SK-N-MC (cell line): ENCODE results near the gene PCTP.

Experiments
- DNase-seq: peaks from one replicate; pipeline ENCODE4 v3.0.0-alpha.2; 2011; ENCODE audit warnings: low read depth, low spot score
- H3K27ac ChIP-seq: fragments of 200-600 bp; sonication (generic); 2 replicates; pipeline ENCODE4 v1.5.1; 2016; ENCODE audit warnings: mixed run types
- H3K36me3 ChIP-seq: fragments of 200-600 bp; sonication (generic); 2 replicates; pipeline ENCODE4 v1.6.1; 2017; ENCODE audit warnings: antibody characterized with exemption, low read length, mixed read lengths; ENCODE audit not compliant: insufficient read depth
- H3K4me3 ChIP-seq: fragments of 200-600 bp; sonication (generic); 2 replicates; pipeline ENCODE4 v1.5.1; 2016
- H3K9ac ChIP-seq: fragments of 200-600 bp; sonication (generic); 2 replicates; pipeline ENCODE4 v1.8.0; 2017; ENCODE audit warnings: mixed run types, mixed read lengths; ENCODE audit not compliant: insufficient read length
- H3K9me3 ChIP-seq: fragments of 200-600 bp; sonication (generic); 2 replicates; pipeline ENCODE4 v1.6.1; 2017; ENCODE audit warnings: low read depth, mild to moderate bottlenecking, antibody characterized with exemption, low read length, moderate library complexity, mixed read lengths
- EZH2 ChIP-seq: fragments of 200-600 bp; sonication (generic); IDR thresholded peaks from one replicate; pipeline ENCODE4 v1.6.1; 2017; ENCODE audit warnings: antibody characterized with exemption
- FOXP2 ChIP-seq: optimal IDR thresholded peaks from 2 replicates; pipeline ENCODE3; 2011; ENCODE audit warnings: mild to moderate bottlenecking, moderate library complexity; ENCODE audit not compliant: insufficient read depth; ENCODE audit errors: extremely low read length, control extremely low read depth
- POLR2AphosphoS5 ChIP-seq: IDR thresholded peaks from 2 replicates; pipeline ENCODE4 v1.6.1; 2012; ENCODE audit warnings: mild to moderate bottlenecking, low read depth, low read length, borderline replicate concordance

Gene PCTP

DNA sequence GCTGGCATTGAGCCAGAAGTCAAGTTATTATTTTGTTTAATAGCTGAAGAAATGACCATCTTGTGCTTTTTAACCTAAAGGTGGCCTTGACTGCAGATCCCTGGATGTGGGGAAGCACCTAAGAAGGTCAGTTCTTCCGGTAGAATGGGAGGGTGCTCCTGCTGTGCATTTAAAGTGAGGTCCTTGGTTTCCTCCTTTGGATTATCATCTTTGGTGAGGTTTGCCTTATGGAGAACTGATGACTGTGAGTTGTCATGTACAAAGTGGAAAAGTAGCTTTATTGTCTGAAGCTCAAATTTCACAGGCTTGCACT lies 66.5 kb downstream of the PCTP start:
- TF ChIP-seq FOXP2 (no peak), POLR2AphosphoS5 (no peak), EZH2 (no peak)
- H3K9ac ChIP-seq, result no peak overlapping the region
- no peak overlapping the region for H3K4me3 ChIP-seq
- DNase-seq, result no peak
- no peaks in the 10 kb centered on the region for H3K36me3 ChIP-seq
- no peaks in the 10 kb centered on the region for H3K9me3 ChIP-seq
- no peak overlapping the region for H3K27ac ChIP-seq

DNA sequence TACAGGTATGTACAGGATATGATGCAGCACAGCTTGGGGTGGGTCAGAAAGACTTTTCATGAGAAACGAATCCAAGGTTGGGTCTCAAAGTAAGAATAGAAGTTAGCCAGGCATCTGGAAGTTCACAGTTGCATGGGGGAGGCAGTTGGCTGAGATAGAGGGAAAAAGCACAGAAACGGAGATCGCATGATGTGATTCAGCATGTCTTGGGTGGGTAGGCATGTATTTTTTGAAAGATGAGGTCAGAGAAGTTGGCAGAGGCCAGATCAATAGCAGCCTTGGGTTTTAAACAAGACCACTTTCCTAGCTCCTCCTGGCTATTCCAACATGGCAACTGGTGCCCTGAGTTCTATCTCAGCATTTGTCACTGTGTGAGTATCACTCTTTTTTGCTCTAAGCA lies 67.2 kb downstream of the PCTP start:
- no peak overlapping the region for H3K27ac ChIP-seq
- no peak for TF ChIP-seq EZH2
- TF ChIP-seq FOXP2, result no peak

DNA sequence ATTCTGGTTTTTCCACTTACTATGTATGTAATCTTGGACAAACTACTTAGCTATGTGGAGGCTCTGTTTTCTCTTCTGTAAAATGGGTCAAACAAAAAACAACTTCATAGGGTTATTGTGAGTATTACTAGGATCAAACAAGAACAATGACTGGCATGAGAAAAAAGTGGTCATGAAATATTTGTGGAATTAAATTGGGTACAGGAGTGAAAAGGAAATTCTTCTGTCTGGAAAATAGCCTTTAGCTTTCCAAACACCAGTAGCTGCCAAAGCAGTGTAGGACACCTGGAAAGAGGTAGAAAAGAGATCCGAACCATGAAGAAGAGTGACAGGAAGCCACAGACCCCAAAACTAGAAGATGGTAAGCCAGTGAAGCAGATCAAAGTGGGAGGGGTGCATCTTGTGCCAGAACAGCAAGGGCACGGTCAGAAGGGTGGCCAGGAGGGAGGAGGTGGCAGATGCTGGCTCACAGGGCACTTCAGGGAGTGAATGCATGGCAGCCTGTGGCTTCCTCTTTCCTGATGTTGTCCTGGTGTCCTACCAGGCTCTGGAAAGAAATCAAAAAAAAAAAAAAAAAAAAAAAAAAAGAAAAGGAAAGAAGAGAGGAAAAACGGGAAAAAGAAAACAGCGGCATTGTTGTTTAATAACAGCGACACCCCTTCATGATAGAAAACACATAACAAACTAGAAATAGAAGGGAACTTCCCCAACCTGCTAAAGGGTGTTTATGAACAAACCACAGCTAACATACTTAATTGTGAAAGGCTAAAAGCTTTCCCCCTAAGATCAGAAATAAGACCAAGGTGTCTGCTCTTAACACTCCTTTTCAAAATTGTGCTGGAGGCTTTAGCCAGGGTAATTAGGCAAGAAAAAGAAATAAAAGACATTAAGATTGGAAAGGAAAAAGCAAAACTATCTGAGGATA lies 67.9 kb downstream of the PCTP start:
- H3K9me3 ChIP-seq, result no peaks in the 10 kb centered on the region
- TF ChIP-seq POLR2AphosphoS5, result no peak
- TF ChIP-seq EZH2, result no peak
- no peak for TF ChIP-seq FOXP2
- H3K36me3 ChIP-seq, result no peaks in the 10 kb centered on the region
- DNase-seq, result no peak
- H3K4me3 ChIP-seq, result no peak overlapping the region
- no peak overlapping the region for H3K27ac ChIP-seq
- H3K9ac ChIP-seq, result no peak overlapping the region

More for the DNA sequence above, 67.2 kb downstream of the PCTP start:
- Histone ChIP-seq H3K36me3 (no peaks in the 10 kb centered on the region), H3K9ac (no peak overlapping the region), H3K4me3 (no peak overlapping the region), H3K9me3 (no peaks in the 10 kb centered on the region)
- DNase-seq, result no peak

DNA sequence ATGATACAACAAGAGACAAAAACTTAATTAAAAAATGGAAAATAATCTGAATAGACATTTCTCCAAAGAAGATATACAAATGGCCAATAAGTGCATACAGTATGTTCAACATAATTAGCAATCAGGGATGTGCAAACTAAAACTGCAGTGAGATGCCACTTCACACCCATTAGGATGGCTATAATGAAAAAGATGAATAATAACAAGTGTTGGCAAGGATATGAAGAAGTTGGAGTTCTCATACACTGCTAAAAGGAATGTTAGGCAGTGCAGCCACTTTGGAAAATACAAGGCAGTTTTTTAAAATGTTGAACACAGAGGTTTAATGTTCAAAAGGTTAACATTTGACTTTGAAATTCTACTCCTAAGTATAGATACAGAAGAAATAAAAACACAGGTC lies 69.8 kb downstream of the PCTP start:
- H3K27ac ChIP-seq, result no peak overlapping the region
- H3K36me3 ChIP-seq, result no peaks in the 10 kb centered on the region
- no peak overlapping the region for H3K4me3 ChIP-seq
- H3K9me3 ChIP-seq, result no peaks in the 10 kb centered on the region
- H3K9ac ChIP-seq, result no peak overlapping the region
- no peak for TF ChIP-seq POLR2AphosphoS5
- TF ChIP-seq FOXP2, result no peak
- TF ChIP-seq EZH2, result no peak
- DNase-seq, result no peak

DNA sequence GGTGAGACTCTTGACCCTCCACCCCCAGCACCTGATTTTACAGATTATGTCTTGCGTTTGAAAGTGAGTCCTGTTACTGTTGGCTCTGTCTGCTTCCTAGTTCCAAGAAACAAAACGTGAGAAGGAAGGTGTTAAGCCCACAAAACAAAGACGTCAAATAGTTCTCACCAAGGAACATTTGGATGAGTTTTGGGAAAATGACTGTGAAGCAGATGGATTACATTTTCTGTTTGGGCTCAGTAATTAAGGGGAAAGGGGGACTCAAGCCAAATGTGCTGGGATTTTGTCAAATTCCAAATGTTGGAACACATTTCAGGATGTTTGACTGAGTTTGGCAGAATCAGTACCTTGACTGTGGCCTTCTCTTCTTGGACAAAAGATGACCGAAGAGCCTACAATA lies 71.2 kb downstream of the PCTP start:
- DNase-seq, result no peak
- no peak overlapping the region for H3K4me3 ChIP-seq
- no peak overlapping the region for H3K27ac ChIP-seq
- no peaks in the 10 kb centered on the region for H3K36me3 ChIP-seq
- H3K9ac ChIP-seq, result no peak overlapping the region
- TF ChIP-seq POLR2AphosphoS5, result no peak
- no peak for TF ChIP-seq FOXP2
- no peak for TF ChIP-seq EZH2
- H3K9me3 ChIP-seq, result no peaks in the 10 kb centered on the region

DNA sequence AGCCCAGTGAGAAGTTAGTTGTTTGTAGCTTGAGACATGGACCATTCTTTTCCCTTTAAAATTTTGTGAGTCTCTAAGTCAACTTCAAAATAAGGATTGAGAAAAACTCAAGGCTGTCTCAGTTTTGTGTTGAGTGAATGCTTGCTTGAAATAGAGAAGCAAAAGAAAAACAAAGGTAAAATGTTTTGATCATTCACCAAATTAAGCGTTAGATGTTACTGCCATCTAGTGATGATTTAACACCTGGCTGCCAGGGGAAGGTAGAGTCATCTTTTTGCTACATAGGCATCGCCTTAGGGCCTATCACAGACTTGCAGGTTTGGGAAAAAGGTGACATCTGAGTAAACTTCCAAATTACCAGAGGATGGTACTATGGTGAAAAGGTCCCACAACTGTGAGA lies 74.4 kb downstream of the PCTP start:
- no peak for DNase-seq
- Histone ChIP-seq H3K27ac (no peak overlapping the region), H3K4me3 (no peak overlapping the region), H3K36me3 (no peaks in the 10 kb centered on the region), H3K9ac (no peak overlapping the region), H3K9me3 (no peaks in the 10 kb centered on the region)
- no peak for TF ChIP-seq FOXP2
- TF ChIP-seq POLR2AphosphoS5, result no peak
- no peak for TF ChIP-seq EZH2
